GM04503 (cell line): ENCODE data around the gene SND1.

Experiments
- DNase-seq: peaks from one replicate; pipeline ENCODE4 v3.0.0-alpha.2; 2012; ENCODE audit warnings: low read depth

The SND1 gene

DNA sequence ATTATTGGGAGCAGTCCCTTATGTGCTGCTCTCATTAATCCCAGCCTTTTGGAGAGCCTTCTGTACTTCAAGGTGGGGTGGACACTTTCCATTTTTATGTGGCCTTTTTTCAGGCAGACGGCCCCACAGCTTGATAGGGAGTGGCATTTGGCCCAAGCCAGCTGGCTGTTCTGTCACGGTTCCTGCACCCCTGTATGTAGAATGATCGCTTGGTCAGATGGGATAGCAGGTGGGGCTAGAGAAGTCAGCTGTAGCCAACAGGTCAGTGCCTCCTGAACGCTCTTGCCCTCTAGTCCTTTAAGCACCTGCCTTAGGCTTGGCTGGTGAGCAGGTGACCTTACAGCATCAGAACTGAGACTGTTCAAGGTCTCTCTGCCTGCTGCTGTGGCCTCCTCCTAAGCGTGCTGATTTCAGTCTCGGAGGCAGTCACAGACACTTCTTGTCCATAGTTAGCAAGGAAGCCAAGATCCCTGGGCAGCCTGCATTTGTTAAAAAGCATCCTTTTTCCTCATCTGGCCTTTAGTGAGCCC is 283.9 kb downstream of the SND1 start:
- no peak for DNase-seq

DNA sequence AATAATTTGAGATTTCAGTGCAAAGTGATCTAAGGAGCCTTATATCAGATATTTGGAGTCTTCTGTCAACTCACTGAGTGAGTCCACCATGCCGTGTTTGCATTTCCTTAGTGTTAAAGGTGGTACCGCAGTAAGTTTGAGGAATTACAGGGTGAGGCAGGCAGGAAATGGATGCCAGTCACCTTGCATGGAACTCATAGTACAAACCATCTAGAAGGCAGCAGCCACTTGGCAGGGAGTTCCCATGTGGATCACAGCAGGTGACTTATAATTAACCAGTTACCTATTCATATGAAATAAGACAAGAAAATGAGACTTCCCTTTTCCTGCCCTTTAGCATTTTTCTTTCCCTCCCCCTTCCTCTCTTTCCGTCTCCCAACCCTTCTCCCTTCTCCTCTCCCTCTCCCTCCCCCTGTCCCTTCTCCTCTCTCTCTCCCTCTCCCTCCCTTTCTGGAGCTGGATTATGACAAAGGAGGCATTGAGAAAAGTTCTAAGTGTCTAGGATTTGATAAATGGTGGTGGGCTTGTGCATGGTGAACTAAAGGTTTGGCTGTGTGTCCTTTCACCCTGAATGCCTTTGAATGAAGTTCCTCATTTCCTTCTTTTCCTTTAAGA is 285.2 kb downstream of the SND1 start:
- DNase-seq: no peak

DNA sequence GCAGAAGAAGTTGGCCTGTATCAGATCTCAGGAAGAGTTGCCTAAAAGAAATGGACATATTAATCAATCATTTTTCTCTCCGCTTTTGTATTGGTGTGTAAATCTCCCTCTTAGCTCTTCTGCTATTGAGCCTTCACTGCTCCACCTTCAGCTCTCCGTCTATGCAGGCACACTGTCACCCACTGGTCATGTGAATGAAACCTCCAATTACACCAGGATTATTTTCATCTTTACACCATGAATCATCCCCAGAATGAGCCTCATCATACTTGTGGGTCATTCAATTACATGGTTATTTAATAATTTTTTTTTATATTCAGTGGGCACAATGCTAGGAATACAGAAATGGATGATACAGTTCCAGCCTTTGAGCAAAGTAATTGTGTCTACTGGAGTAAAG is 286.6 kb downstream of the SND1 start:
- DNase-seq: peak; percentile 70

DNA sequence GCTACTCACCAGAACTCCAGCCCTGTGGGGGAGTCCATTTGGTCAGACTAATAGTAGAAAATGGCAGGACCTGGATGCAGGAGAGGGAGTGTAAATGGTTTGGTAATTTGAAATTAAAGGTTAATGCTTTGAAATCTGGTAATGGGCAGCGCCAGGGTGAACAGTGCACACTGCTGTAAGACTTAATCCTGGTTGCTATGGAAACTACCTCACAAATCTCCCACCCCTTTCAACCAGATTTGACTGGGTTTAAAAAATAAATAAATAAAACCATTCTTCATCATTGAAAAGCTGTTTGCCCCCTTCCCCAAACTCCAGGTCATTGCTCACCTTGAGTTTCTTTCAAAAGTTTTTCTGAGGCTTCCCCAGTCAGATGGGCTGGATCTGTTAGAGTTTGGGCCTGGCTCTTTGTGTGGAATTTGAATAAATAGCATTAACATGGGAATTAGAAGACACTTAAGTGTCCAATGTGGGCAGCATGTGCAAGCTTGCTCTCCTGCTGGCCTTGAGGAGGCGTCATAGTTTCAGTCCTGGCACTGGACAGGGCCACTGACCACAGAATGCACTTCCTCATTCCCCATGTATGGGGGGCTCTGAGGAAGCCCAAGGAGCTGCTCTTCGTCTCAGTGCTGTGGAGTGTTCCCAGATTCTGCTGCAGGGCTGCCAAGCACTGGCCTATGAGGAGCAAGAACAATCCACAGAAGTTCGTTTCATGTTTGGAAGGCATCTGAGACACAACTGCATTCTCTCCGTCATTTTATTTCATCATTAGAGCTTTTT is 288.6 kb downstream of the SND1 start:
- peak; percentile 17 for DNase-seq

DNA sequence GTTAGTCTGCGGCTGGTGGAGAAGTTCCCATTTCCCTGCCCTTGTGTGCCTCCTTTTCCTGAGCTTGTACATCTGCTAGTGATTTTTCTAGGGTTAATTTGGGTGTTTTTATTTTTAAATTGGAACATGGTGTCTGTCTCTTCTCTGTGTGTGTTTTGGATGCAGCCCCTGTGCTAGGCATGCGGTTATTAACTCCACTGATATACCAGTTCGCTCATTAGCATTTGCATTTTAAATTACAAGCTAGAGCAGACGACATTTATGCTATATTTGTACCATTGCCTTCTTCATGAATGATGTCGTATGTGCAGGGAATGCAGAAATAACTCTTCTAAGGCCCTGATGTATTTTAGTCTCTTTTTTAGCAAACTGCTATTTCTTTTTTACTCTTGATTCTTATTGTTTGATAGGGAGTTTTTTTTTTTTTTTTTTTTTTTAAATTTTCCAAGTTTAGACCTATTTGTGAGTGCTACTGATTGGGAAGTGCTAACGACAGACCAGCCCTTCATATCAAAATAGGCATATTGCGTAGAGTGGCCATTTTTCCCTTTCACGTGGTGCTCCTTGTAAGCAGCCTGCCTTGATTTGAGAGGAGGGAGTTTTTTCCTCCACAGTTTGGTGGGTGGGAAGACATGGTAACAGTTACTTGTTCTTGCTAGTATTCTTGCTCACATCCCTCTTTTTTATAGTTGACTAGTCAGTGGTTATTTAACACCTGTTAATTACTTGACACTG is 289.6 kb downstream of the SND1 start:
- no peak for DNase-seq

DNA sequence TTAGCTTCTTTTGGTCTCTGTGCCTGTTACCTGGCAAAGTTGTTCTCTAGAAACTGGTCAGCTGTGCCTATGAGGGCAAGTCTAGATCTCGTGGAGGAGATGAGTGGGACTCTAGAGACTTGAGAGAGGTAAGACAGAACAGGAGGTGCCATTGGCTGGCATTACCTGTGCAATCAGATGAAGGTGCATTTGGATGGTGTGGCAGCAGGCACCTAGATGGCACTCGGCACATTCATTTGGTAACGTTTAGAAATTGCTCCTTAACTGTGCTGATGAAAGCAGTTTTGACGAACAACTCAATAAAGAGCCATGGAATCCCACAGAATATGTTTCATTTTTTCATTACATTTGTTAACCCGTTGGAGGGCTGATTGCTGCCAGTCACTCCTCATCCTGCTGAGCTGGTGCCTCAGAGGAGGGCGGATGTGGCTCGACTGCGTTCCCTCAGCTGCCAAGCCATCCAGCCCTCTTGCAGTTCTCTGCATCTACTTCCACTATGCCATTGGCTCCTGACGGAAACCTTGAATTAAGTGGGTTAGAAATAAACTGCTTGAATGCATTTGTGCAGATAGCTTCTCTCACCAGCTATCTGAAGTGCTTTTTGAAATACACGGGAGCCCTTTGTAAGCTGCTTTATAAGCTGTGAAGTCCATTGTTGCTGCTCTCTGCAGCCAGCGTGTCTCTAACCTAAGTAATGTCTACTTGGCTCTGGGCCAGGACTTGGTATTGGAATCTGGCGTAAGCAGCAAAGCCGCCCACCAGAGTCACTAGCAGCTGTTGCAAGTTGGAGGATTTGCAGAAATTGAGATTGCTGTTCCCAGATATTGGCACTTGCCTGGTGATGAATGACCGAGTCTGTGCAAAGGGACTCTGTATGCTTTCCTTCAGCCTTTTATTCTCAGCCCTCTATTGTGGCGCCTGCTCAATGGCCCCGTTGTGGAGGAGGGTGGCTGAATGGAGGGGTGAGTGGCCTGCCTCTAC is 291.8 kb downstream of the SND1 start:
- DNase-seq: no peak

DNA sequence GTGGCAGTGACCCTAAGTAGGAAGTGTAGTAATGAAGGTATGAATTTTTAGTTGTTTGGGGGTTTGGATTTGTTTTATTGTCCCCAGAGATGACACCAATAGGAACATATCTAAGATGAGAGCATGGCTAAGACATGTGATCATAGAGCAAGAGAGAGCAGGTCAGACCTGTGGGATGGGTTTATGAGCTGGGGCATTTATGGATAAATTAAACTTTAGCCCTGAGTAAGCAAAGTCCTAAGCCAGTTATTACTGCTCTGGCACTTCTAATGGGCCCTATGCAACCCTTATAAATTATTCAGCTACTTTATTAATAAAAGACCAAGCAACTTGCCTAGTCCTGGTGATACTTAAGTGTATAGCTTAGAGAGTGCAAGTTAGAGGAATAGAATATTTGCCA is 294.1 kb downstream of the SND1 start:
- DNase-seq: no peak

DNA sequence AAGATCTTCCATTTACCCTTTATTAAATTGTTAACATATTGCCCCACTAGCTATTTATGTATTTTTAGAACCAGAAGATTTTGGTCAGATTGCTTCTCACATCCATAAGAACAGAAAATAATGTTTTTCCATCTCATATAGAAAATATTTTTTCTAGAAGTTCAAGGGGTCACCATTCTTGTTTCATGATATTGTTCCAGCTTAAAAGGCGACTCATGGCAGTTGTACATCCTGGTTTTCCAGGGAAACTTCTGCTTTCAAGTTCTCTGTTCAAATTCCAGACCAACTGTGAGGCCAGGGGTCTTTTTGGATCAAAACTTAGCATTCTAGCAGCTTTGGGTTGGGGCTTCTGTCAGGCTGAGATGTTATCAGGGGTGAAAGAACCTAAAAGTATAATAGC is 294.9 kb downstream of the SND1 start:
- DNase-seq: no peak

DNA sequence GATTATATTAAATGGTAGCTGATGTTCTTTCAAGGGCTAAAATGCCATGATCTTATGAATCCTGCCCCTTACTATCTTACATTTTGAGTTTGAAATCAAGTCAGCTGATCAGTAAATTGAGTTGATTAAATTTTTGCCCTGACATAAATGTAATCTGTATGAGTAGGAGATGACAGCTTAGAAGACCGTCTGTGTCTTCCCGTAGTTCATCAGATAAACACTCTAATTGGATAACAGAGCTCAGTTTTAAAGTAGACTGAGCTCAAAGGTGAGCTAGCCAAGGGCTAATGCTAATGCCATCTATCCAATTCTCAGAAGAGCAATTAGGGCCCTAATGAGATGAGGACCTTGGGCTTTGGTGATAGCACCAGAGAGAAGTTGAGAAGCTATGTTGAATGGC is 296.3 kb downstream of the SND1 start:
- no peak for DNase-seq

DNA sequence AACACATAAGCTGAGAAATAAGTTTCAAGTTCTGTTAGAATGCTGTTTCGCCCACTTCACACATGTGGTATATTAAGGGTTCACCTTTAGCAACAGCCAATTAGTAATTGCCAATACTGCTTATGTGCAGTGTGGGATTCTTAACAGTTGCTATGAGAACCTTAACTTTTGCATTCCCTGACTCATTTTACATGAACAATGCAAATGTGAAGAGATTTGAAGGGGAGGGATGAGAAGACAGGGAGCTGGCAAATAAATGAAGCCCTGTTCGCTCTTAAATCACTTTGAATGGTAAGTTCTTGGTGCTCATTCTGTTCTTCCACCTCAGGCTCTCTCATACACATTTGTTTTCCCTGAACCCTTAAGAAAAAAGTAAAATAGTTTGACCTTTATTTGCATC is 296.9 kb downstream of the SND1 start:
- DNase-seq: no peak

DNA sequence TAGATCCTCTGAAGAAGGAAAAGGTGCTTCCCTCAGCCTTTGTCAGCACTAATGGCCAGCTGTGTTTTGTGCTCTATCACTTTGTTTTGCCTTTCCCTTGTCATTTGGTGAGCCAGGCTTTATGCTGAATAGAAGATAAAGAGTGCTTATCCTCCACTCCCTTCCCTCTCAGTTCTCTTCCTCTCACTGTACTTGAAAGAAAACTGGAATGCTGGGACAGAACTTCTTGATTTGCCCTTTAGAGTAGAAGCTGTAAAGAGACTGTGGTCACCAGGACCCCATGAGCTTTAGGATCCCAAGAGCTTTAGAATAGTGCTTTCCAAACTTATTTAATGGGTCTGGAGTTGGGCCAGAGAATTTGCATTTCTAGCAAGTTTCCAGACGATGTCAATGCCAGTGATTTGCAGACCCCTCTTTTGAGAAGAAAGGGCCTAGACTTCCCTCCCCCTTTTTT is 297.8 kb downstream of the SND1 start:
- no peak for DNase-seq

DNA sequence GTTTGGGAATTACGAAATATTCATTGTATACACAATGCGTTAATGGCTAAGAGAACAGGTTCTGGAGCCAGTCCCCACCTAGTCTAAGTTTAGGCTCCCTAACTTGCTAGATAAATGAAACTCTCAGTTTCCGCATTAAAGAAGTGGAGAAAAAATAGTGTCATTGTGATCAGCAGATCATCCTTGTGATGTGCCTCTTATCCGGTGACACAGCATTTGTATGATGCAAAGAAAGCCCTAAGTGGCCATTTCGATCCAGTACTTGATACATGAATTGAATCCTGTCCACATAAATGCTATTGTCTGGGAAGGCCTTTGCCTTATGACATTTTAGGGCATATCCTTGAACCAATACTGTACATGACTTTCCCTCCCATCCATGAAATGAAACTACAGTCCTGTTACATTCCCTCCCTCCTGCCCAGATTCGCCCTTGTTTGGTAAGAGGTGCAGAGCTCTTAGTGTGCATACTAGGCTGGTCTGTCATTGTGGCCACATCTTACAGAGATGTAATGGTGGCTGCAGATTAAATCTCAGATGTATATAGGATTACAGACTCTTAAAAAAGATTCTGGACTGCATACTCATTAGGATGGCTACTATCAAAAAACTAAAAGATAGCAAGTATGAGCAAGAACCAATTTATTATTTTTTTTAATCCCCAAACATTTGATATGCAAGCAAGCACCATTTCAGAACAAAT is 298.4 kb downstream of the SND1 start:
- no peak for DNase-seq

DNA sequence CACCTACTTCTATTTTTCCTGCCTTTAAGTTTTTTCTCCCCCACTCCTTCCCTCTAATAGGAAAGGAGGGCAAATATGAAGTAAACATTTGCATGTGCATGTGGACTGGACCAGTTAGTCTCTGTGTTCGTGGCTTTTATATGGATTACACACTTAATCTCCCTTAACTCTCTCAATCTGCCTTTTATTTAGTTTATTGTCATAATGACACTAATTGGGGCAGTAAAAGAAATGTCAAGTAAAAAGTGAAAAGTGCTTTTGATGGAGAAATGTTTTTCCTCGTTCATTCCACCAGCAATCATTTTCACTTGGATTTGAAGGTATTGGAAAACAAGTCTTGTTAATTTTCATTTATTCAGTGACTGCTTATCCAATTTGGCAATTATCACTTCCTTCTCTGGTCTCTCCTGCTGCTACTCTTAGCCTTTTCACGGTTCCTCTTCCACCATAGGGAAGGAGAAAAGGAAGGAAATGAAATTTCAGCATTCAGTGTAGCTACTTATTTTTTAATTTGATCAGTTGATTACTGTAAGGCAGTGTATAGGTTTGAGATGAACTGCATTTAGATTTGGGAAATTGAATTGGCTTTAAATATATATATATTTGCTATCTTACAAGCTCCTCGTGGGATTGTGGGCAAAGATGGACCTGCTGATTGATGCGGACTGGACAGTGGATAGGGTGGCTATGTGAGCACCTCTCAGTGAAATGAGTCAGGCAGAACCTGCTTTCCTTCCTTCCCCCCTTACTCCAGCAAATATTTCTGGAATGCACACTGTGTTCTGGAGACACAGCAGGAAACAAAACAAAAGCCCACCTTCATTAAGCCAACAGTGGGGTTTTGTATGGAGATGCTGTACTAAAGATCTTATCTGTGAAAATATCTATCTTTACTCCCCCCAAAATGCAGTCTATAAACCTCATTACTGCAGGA is 301.7 kb downstream of the SND1 start:
- DNase-seq: no peak

DNA sequence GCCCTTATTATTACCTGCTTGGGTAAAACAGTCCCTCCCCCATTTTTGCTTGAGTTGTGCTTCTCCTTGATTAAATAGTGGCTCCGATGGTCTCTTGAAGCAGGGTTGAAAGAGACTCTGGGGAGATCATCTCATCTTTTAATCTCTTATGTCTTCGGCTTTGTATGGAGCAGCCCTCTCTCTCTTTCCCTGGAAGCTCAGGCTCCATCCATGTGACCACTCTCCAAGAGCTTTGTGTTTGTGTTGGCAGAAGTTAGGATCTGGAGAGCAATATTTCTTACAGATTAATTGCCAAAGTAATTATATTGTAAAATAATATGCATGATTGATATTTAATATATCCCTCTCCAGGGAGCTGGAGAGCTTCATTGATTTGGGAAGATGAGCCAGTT is 302.4 kb downstream of the SND1 start:
- DNase-seq: no peak

DNA sequence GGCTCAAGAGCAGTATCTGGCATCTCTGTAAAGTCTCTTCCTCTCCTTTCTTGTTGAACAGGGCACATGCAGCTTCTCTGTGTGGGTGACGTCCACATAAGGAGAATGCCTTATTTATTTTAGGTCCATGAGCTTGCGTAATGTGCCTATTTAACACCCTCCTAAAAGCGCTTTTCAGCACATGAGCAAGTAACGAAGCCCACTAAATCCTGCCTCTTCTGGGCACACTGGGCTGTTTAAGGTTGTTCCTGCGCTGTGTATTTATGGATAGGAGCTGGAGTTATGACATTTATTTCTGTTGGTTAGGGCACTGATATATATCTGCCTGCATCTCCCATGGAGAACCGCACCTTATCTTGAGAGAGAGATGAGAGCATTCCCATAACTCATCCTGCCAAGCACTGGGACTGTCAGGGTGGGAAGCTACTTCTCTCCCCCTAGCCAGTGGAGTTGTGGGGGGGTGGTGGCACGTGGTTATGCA is 303.1 kb downstream of the SND1 start:
- no peak for DNase-seq

DNA sequence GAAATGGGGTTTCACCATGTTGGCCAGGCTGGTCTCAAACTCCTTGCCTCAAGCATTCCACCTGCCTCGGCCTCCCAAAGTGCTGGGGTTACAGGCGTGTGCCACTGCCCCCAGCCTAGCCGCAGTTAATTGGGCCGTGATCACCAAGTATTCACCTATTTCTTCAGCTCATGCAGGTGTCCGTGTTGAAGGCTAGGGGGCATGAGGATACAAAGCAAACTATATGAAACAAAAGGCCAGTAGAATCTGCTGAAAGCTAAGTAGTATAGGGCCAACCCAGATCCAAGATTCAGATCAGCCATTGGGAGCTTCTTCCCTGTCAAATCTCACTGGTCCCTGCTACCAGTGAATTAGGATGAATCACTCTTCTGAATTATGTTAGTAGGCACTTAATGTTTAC is 305.9 kb downstream of the SND1 start:
- no peak for DNase-seq

DNA sequence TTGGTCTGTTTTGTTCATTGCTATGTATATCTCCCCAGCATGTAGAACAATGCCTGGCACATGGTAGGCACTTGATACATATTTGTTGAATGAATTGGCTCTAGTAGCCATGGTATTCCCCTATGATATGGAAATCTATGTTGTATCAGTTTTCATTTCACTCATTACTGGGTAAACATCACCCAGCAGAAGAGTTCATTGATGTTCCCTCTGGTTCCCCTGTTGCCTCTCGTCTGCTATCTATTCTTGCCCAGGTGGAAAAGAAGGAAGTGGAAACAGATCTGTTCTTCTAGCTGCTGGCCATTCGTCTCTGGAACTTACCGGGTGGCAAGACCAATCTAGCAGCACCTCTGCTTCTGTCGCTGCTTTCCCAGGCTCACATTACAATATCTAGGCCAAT is 307.8 kb downstream of the SND1 start:
- DNase-seq: no peak

DNA sequence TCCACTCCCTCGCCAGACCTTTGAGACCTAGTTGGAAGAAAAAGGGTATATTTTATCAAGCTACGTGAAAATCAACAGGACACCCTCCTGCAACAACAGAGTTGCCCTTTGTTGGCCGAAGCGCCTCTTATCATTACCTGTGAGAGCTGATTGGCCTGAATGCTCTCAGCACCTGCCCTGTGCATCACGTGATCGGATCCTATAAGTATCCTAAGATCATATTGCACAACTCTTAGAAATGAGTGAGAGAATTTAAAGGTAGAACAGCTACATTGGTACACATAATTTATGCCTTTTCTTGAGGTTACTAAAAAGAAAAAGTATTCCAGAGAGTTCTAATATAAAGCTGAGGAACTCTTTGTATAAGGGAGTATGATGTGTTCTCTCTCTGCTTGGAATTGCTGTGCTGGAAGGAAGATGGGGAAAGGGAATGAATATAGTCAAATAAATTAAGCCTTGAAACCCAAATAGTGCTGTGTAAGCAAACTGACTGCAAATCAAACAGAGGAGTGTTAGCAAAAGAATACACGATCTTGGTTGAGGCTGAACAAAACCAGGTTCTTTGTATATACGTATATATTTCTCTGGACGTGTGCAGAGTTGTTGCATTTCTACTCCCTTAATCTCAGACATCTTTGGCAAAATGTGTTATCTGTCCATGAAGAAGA is 309.9 kb downstream of the SND1 start:
- no peak for DNase-seq
